Stimulated activated CD4-positive, alpha-beta T cell treated with anti-CD3 and anti-CD28 coated beads, Interleukin-4, amount 100 ng/mL, for 1 hour (primary cell): ENCODE results near the gene CNOT4.
"Not testable (repeated sequence)": the region's sequence is repeated elsewhere in the genome, so short reads cannot be mapped to it uniquely, and the experiment has no call there.

Experiments
- DNase-seq: peaks from one replicate; pipeline ENCODE4 v3.0.0-alpha.2; 2020

The CNOT4 gene

GRCh38 chr7:135449436-135449835 lies 60.5 kb downstream of the CNOT4 start:
- no peak for DNase-seq

GRCh38 chr7:135448753-135449152 lies 61.1 kb downstream of the CNOT4 start:
- DNase-seq = no peak

GRCh38 chr7:135447748-135448147 lies 62.2 kb downstream of the CNOT4 start:
- no peak for DNase-seq

- no peak for DNase-seq
Measured at GRCh38 chr7:135445690-135446089, 64.2 kb downstream of the CNOT4 start.

GRCh38 chr7:135445266-135445665 lies 64.6 kb downstream of the CNOT4 start:
- DNase-seq = not testable (repeated sequence)

GRCh38 chr7:135441791-135442190 lies 68.1 kb downstream of the CNOT4 start:
- no peak for DNase-seq

- no peak for DNase-seq
Measured at GRCh38 chr7:135434047-135434446, 75.9 kb downstream of the CNOT4 start.

- DNase-seq = no peak
Measured at GRCh38 chr7:135430626-135431025, 79.3 kb downstream of the CNOT4 start.

- no peak for DNase-seq
Measured at GRCh38 chr7:135428879-135429278, 81.0 kb downstream of the CNOT4 start.

GRCh38 chr7:135428011-135428410 lies 81.9 kb downstream of the CNOT4 start:
- DNase-seq = no peak

- DNase-seq = no peak
Measured at GRCh38 chr7:135427166-135427565, 82.7 kb downstream of the CNOT4 start.

- DNase-seq = no peak
Measured at GRCh38 chr7:135425036-135425435, 84.9 kb downstream of the CNOT4 start.

- DNase-seq = no peak
Measured at GRCh38 chr7:135420786-135421185, 89.1 kb downstream of the CNOT4 start.

- DNase-seq = no peak
Measured at GRCh38 chr7:135416431-135416830, 93.5 kb downstream of the CNOT4 start.

- peak; percentile 15 for DNase-seq
Measured at GRCh38 chr7:135414850-135415439, 95.0 kb downstream of the CNOT4 start.

- no peak for DNase-seq
Measured at GRCh38 chr7:135414208-135414607, 95.7 kb downstream of the CNOT4 start.

- DNase-seq = no peak
Measured at GRCh38 chr7:135411098-135411497, 98.8 kb downstream of the CNOT4 start.

- no peak for DNase-seq
Measured at GRCh38 chr7:135410543-135410942, 99.4 kb downstream of the CNOT4 start.

- no peak for DNase-seq
Measured at GRCh38 chr7:135409845-135410542, 99.9 kb downstream of the CNOT4 start.

GRCh38 chr7:135407884-135408283 lies 102.0 kb downstream of the CNOT4 start:
- DNase-seq = no peak

GRCh38 chr7:135406918-135407317 lies 103.0 kb downstream of the CNOT4 start:
- DNase-seq = no peak

GRCh38 chr7:135405969-135406368 lies 103.9 kb downstream of the CNOT4 start:
- no peak for DNase-seq

- DNase-seq = no peak
Measured at GRCh38 chr7:135403302-135403701, 106.6 kb downstream of the CNOT4 start.

- DNase-seq = no peak
Measured at GRCh38 chr7:135397689-135398088, 112.2 kb downstream of the CNOT4 start.

- no peak for DNase-seq
Measured at GRCh38 chr7:135392701-135393100, 117.2 kb downstream of the CNOT4 start.
